TTC549 (cell line): ENCODE data around the gene TFF3.
"Not testable (repeated sequence)": the region's sequence is repeated elsewhere in the genome, so short reads cannot be mapped to it uniquely, and the experiment has no call there.

Source experiments
- FAIRE-seq: peaks from 2 replicates; lab custom pipeline; 2012; peaks lifted over from hg19 to GRCh38; lab: Jason Lieb, UNC

TFF3 gene

DNA sequence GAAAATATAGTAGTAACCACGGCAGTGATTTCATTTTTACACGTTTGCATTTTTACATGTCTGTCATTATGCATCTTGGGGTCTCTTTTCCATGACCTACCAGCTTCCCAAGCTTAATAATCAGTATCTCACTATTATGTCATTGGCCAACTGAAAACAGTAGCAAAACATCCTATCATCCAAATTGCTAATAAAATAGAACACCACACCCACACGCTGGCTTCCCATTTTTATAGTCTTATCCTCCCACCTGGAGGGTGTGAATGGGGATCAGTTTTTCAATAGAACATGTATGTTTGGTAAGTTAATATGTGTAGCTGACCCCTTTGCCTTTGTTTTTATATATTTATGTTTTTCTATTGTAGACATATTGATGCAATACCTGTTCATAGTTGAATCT lies 11.8 kb downstream of the TFF3 start:
- no peak for FAIRE-seq

DNA sequence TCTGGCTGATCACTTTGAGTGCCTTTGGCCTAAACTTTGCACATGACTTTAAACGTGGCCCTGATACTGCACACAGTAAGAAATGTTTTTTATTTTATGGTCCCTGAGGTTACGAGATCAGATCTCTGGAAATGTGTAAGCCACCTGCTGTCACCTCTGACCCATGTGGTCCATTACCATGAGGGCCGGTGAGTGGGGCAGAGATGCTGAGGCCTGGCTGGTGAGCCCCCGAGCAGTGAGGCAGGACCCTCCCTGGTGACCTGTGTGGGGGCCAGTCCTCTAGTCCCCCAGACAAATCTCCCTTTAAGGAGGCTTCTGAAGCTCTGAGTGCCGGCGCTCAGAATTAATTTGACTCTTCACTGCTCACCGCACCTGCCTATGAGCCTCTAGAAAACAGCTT lies 12.4 kb downstream of the TFF3 start:
- FAIRE-seq, result no peak

DNA sequence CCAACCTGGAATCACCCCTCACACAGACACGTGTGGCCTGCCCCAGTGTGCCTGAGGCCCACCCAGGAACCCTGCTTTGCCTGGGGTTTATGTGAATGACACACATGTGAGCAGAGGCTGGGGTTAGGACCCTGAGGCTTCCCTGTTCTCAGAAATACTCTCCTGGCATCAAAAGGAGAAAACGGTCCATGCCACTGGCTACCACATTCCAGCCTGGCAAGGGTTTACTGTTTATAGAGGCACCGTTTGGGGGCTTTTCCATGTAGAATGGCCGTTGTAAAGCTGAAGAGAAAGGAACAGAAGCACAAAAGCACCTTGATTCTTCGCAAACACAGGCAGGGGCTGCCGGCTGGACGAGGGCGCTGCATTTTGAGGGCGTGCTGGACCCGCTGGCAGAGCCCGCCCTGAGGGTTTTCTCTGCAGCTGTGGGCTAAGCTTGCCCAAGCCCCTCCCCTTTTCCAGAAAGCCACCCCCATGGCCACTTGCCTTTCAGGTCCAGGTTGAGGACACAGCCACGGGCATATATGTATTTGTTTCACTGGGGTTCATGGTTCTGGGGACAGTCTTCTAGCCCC lies 13.0 kb downstream of the TFF3 start:
- FAIRE-seq, result no peak

DNA sequence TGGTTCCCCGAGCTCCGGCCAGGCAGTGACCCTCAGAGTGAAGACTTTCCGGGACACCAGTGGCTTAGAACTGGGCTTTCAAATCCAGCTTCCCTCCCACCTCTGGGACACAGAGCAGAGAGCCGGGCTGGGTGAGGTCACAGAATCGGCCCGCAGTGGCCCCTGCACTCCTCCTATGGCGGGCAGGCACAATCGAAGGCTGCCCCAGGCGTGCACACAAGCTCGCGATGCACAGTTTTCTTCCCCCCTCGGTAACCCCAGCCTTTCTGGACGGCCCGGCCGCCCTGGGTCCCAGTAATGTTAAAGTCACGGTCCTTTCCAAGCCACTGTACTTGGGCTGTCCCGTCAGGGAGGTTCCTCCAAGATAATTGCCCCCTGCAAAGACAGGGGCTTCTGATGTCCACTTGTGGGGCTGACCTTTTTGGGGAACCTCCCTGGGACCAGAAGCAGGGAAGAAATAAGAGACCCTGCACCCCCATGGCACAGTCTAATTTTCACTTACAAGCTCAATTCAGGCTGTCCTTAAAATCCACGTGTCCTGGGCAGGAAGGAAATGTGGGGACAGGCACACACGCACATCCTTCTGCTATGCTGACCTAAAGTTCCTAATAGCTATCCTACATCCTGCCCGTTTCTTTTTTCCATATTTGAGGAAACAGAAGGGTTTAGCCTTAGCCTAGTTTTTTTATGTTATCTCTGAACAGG lies 13.7 kb downstream of the TFF3 start:
- FAIRE-seq, result no peak

DNA sequence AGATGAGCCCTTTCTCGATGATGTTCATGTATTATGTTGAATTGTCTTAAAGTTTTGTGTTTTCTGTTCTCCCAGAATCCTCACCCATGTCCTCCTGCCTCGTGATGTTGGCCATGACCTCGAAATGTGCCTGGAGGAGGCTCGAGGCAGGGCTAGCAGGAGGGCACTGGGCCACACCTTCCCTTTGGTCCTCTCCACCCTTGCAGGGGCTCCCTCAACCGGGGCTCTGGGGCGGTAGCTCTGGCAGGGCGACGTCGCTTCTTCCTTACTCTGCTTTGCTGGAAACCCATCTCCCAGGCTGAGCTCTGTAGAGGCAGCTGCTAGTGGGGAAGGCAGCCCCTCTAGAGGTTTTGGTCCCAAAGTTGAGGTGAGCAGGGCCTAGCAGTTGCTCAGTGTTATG lies 14.3 kb downstream of the TFF3 start:
- no peak for FAIRE-seq

DNA sequence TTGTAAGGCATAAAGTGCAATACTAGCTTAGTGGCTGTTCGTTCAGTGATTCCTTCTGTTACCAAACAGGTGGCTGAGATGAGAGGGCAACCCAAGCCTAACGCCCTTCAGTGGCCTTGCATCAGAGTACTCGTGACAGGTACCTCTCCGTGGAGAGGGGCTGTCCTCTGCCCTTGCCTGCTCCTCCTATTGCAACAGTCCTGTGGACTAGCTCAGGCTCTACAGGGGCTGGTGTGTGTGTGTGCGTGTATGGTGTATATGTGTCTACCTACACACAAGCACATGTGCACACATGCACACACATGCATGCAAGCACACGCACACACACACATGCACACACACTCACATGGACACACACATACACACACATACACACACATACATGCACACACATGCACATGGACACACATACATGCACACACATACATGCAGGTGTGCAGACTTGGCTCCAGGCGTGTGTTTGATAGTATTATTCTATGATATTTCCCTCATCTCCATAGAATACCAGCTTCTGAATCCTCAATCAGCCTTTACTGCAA lies 15.1 kb downstream of the TFF3 start:
- no peak for FAIRE-seq

DNA sequence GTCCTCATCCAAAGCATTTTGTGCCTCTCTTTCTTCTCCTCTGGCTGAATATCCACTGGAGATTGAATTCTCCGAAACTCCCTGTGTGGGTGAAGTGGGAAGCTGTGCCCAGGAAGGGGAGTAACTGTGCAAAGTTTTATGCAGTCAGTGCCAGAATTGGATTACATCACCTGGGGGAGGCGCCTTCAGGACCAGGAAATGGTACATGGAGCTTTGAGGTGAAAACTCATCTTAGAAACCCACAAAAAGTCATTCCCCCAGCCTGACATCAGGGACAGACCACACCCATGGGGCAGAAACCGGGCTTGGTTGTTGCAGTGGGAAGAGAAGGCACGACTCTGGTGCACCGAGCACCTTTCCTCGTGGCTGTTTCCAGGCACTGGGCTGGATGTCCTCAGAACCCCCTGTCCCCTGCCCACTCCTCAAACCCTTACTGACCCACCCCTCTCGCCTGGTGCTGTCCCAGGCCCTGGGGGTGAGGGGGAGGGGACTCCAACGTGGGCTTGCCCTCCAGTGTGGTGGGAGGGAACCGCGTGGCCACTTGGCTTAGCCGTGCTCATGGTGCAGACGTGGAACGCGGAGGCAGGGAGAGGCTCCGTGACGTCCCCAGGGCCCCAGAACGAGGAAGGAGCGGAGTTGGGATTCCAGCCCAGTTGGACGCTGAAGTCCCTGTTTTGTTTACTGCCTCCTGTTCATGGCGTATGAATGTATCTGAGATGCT lies 15.7 kb downstream of the TFF3 start:
- no peak for FAIRE-seq

DNA sequence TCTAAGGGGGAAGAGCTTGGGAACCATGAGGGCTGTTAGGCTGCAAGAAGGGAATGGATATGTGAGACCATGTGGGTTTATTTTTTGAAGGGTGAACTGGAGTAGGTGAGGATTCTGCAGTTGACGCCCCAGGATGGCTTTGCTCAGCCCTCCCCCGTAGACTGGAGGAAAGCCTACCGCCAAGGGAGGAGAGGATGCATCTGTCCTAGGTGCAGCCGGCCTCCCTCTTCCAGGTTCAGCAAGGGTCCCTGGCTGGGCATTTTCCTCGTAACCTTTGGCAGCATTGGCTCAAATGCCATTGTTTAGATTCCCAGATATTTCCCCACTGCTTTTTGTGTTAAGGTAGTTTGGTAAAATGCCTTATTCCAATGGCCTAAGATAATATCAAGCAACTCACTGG lies 16.6 kb downstream of the TFF3 start:
- FAIRE-seq, result no peak

DNA sequence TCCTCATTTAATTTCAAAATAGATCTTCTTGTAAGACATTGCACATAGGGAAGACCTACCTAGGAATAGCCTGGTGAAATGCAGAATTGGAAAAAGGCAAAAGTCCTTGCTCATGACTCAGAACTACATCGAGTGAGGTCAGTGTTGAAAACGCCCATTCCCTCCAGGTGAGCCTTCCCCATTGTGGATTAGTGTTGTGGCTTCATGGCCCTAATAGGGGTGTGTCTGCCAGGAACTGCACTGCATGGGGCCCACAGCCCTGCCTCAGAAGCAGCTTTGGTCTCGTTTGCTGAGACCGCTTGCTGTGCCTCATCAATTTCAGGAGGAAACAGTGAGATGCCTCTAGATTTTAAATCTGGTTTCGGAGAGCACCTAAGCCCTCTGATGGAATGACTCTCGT lies 17.0 kb downstream of the TFF3 start:
- FAIRE-seq, result no peak

DNA sequence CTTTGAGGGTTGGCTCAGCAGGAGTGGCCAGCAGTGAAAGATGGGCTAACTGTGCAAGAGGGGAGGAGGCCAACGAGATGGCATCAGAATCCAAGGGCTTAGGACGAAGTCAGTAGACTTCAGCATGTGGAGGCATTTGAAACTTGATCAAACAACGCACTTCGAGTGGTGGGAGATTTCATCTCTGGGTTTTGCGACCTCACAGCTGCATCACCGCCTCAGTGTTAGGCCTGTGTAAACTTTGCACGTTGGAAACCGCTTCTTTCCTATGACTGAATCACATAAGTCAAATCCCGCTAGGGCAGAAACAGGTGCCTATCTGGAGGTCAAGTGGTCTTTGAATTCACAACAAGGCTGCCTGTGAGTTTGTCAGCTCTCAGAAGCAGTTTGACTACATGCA lies 17.8 kb downstream of the TFF3 start:
- no peak for FAIRE-seq

DNA sequence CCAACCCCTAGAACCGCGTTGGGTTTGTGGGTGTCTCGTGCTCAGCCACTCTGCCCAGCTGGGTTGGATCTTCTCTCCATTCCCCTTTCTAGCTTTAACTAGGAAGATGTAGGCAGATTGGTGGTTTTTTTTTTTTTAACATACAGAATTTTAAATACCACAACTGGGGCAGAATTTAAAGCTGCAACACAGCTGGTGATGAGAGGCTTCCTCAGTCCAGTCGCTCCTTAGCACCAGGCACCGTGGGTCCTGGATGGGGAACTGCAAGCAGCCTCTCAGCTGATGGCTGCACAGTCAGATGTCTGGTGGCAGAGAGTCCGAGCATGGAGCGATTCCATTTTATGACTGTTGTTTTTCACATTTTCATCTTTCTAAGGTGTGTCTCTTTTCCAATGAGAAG lies 18.7 kb downstream of the TFF3 start:
- FAIRE-seq, result no peak

DNA sequence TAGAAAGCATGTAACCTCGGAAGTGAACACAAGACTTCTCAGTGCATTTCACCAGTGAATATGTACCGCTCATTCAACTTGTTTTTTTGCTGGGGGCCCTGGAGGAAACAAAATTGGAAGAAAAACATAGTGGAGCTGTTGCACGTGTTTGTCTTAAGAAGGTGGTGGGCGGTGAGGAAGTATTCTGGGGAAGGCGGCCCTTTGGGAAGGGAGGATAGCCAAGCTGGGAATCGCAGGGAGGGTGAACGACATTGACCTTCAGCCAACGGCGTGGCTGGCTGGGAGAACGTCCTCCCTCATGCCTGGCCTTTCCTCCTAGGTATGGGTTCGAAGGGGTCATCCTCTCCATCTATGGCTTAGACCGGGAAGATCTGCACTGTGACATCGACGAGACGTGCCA lies 19.4 kb downstream of the TFF3 start:
- no peak for FAIRE-seq

DNA sequence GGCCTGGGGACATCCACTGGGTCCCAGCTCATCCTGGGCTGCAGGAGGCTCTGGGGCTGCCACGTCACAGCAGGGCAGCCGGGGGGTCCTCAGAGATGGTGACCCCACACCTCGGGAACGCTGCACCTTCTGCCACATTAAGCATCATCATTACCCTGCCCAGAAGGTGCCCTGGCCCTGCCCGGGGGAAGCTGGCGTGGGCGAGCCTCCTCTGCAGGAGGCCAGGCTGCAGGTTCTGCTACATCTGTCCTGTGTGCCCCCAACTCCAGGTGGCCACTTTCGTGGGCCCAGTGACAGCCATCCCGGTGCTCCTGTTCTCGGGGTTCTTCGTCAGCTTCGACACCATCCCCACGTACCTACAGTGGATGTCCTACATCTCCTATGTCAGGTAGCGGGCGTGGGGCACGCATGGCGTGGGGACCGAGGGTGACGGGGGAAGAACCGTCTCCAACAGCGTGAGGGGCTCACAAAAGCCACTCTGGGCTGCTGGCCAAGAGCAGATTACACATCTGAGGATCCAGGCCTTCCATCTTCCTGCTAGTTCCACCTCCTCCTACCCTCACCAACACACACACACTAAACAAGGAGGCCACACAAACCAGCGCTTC lies 20.8 kb downstream of the TFF3 start:
- FAIRE-seq, result no peak

DNA sequence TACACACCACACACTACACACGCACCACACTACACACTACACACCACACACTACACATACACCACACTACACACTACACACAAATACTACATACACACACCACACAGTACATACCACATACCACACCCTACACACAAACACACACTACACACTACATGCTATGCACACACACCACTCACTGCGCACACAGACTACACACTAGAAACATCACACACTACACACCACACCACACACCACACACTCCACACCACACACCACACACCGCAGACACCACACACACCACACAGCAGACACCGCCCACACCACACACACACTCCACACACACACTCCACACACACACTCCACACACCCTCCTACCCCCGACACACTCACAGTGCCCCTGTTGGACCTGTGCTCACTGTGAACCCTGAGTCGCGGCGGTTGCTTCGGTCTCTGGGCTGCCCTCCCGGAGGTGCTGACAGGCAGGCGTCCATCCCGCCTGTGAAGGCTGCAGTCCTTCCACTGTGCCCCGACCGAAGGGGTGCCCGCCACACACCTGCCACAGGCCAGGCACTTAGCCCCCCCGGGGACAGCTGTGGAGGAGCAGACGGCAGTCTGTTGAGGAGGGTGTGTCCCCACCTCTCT lies 21.4 kb downstream of the TFF3 start:
- no peak for FAIRE-seq

DNA sequence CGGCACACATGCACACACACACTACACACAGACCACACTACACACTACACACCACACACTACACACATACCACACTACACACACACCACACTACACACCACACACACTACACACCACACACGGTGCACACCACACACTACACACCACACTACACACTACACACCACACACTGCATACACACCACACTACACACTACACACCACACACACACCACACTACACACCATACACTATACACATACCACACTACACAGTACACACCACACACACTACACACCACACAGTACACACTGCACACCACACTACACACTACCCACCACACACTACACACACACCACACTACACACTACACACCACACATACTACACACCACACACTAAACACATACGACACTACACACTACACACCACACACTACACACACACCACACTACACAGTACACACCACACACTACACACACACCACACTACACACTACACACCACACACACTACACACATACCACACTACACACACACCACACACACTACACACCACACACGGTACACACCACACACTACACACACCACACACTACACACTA lies 22.6 kb downstream of the TFF3 start:
- not testable (repeated sequence) for FAIRE-seq

DNA sequence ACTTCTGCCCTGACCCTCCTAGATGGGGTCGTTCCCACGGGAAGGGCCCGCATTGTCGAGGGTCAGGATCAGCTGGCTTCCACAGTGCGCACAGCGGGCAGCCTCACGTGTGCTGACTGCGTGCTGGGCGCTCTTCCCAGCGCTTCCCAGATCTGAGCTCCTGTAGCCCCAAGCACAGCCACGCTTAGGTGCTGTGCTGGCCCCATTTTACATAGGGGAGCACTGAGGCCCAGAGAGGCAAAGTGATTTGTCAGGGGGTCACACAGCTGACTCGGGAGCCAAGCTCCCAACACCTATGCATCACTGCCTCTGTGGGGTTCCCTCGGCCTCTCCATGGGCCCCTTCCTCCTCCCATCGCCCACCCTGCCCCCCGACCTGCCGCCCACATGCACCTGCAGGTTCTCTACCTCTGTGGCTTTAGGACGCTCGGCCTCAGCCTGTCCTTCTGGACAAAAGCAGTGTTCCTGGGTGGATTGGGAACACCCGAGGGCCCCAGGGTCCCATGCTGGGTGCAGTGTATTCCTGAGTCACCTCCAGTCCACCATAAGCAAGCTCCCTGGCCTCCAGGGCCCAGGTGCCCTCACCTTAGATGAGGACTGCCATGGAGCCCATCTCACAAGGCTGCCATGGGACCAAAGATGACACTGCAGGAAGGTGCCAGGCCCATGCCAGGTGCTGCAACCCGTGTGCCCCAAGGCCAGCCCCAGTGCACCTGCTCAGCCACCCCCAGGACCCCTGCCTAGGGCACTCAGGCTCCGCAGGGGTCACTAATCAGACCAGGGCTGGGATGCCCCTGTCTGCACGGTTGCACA lies 23.3 kb downstream of the TFF3 start:
- FAIRE-seq, result no peak

DNA sequence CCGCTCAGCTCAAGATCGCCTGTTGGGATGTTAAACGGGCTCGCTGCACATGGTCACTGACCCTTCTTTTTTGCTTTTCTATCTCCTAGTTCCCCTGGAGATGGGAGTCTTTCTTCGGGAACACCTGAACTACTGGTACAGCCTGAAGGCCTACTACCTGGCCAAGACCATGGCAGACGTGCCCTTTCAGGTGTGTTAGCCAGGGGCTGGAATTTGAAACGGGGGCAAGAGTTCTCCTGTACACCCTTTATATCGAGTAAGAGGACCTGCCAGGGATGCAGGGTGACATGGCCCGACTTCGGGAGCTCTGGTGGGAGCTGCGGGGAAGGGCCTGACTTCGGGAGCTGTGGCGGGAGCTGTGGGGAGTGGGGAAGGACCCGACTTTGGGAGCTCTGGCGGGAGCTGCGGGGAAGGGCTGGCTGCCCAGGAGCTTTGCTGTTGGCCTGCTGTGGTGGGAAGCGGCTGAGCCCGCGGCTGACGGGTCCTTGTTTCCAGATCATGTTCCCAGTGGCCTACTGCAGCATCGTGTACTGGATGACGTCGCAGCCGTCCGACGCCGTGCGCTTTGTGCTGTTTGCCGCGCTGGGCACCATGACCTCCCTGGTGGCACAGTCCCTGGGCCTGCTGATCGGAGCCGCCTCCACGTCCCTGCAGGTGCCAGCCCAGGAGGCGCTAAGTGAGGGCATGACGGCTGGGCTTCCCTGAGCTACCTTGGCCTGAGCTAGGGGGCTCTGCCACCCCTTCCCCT lies 24.0 kb downstream of the TFF3 start:
- no peak for FAIRE-seq

DNA sequence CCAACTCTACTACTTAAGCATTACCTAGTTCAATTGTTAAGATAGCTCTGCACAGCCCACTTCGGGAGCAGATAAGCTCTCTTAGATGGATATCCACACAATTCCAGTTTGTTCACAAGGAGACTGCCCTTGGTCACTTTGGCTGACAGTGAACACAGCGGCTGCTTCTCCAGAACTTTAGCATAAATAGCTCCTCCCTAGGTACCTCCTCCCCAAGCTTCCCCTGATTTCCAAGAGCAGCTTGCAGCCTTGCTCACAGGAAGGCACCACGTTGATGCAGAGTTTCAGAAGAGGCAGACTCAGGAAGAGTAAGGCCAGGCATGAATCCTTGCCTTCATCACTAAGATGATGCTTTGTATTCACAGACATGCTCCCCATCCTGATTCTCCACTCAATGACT lies 24.7 kb downstream of the TFF3 start:
- FAIRE-seq, result no peak

DNA sequence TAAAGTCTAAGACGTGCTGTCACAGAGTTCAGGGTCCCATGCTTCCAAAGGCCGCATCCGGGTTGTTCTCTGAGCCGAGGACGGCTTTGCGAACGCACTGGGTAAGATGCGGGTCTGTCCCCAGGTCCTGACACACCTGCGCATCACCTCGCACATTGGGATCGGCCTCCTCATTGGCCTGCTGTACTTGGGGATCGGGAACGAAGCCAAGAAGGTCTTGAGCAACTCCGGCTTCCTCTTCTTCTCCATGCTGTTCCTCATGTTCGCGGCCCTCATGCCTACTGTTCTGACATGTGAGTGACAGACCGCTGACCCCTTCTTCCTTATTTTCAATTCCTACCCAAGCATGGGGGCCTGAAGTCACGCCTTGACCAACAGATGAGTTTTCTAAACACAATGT lies 25.3 kb downstream of the TFF3 start:
- no peak for FAIRE-seq

DNA sequence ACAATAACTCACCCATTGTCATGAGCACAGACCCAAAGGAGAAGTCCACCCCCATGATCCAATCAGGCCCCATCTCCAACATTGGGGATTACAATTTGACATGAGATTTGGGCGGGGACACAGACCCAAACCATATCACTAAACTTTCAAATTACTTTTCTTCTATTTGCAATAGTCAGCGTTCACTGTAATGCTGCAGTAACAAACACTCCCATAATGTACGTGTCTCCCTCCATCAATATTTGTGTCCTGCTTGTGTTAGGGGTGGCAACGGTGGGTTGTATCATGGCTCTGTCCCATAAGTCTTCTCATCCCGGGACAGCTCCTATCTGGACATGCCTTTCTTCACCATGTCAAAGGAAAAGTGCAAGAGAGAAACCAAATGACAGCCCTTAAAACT lies 26.2 kb downstream of the TFF3 start:
- FAIRE-seq, result no peak
